Measurements from ENCODE around the gene NOTUM.

- TF ChIP-seq, protein P1, sequence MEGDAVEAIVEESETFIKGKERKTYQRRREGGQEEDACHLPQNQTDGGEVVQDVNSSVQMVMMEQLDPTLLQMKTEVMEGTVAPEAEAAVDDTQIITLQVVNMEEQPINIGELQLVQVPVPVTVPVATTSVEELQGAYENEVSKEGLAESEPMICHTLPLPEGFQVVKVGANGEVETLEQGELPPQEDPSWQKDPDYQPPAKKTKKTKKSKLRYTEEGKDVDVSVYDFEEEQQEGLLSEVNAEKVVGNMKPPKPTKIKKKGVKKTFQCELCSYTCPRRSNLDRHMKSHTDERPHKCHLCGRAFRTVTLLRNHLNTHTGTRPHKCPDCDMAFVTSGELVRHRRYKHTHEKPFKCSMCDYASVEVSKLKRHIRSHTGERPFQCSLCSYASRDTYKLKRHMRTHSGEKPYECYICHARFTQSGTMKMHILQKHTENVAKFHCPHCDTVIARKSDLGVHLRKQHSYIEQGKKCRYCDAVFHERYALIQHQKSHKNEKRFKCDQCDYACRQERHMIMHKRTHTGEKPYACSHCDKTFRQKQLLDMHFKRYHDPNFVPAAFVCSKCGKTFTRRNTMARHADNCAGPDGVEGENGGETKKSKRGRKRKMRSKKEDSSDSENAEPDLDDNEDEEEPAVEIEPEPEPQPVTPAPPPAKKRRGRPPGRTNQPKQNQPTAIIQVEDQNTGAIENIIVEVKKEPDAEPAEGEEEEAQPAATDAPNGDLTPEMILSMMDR (IDR thresholded peaks at IDR 0.05): no peak
- TF ChIP-seq POLR2A (IDR thresholded peaks at IDR 0.05) (no peak), EP300 (IDR thresholded peaks at IDR 0.05) (no peak)
These were observed 56.9 kb downstream of the NOTUM start for GRCh38 chr17:81903896-81904599.
